HepG2 (cell line): Measurements from ENCODE around the gene PLEKHG5. TPM values are rescaled to one million over a fixed set of nuclear protein-coding genes. Genes with fewer than 3 reads are reported as not detected.

Experiments used
- AGO1 ChIP-seq: fragments of 200-400 bp; formaldehyde crosslinking; IDR thresholded peaks from 2 replicates; pipeline ENCODE4 v1.6.1; 2017; ENCODE audit warnings: mild to moderate bottlenecking, low read depth, low read length, moderate library complexity; ENCODE audit not compliant: poor library complexity, severe bottlenecking
- AHR ChIP-seq: IDR thresholded peaks from 2 replicates; pipeline ENCODE4 v1.6.1; 2018; ENCODE audit warnings: missing genetic modification reagents, missing compliant biosample characterization
- DMAP1 ChIP-seq: IDR thresholded peaks from 2 replicates; pipeline ENCODE4 v1.6.1; 2016
- DNMT3B ChIP-seq: conservative IDR thresholded peaks from 2 replicates; pipeline ENCODE4 v1.6.1; 2016; ENCODE audit warnings: missing biosample characterization, control low read depth
- ERF ChIP-seq: IDR thresholded peaks from 2 replicates; pipeline ENCODE4 v1.6.1; 2018; ENCODE audit warnings: missing biosample characterization, missing genetic modification reagents
- ETS1 ChIP-seq: sonication (generic); formaldehyde crosslinking; IDR thresholded peaks from 2 replicates; pipeline ENCODE4 v1.4.0; 2020; ENCODE audit warnings: missing genetic modification reagents
- HNRNPL ChIP-seq: fragments of 200-400 bp; formaldehyde crosslinking; IDR thresholded peaks from 2 replicates; pipeline ENCODE4 v1.6.1; 2017; ENCODE audit warnings: mild to moderate bottlenecking, low read depth, low read length
- HOXA5 ChIP-seq: sonication (generic); formaldehyde crosslinking; IDR thresholded peaks from 2 replicates; pipeline ENCODE4 v1.4.0; 2020; ENCODE audit warnings: missing genetic modification reagents
- IKZF1 ChIP-seq: fragments of 450-650 bp; IDR thresholded peaks from 2 replicates; pipeline ENCODE4 v1.7.1; 2016
- JUNB ChIP-seq: sonication (generic); formaldehyde crosslinking; IDR thresholded peaks from 2 replicates; pipeline ENCODE4 v1.8.0; 2022; ENCODE audit warnings: missing genetic modification reagents, mild to moderate bottlenecking, borderline replicate concordance
- KLF9 ChIP-seq: IDR thresholded peaks from 2 replicates; pipeline ENCODE4 v1.6.1; 2016; ENCODE audit warnings: low read depth
- MBNL3 ChIP-seq: fragments of 250-450 bp; sonication (Bioruptor Pico); conservative IDR thresholded peaks from 2 replicates; pipeline ENCODE4 v1.8.0; 2022; ENCODE audit warnings: mild to moderate bottlenecking, inconsistent platforms
- MED1 ChIP-seq: sonication (generic); formaldehyde crosslinking; IDR thresholded peaks from 2 replicates; pipeline ENCODE4 v1.4.0; 2020; ENCODE audit warnings: missing genetic modification reagents
- PAF1 ChIP-seq: IDR thresholded peaks from 2 replicates; pipeline ENCODE4 v1.6.1; 2016; ENCODE audit warnings: missing genetic modification reagents, missing compliant biosample characterization
- PITX1 ChIP-seq: sonication (generic); formaldehyde crosslinking; IDR thresholded peaks from 2 replicates; pipeline ENCODE4 v1.5.1; 2020; ENCODE audit warnings: mild to moderate bottlenecking, missing genetic modification reagents
- SIX4 ChIP-seq: sonication (generic); formaldehyde crosslinking; IDR thresholded peaks from 2 replicates; pipeline ENCODE4 v1.4.0; 2020; ENCODE audit warnings: missing genetic modification reagents
- STAG1 ChIP-seq: sonication (generic); formaldehyde crosslinking; IDR thresholded peaks from 2 replicates; pipeline ENCODE4 v1.4.0; 2020; ENCODE audit warnings: missing genetic modification reagents
- TBX2 ChIP-seq: sonication (generic); formaldehyde crosslinking; IDR thresholded peaks from 2 replicates; pipeline ENCODE4 v1.5.0; 2020; ENCODE audit warnings: missing genetic modification reagents, mild to moderate bottlenecking, borderline replicate concordance
- ZBTB7A ChIP-seq: sonication (generic); formaldehyde crosslinking; IDR thresholded peaks from 2 replicates; pipeline ENCODE4 v1.8.0; 2022; ENCODE audit warnings: mild to moderate bottlenecking, missing genetic modification reagents
- ZNF180 ChIP-seq: sonication (generic); formaldehyde crosslinking; IDR thresholded peaks from 2 replicates; pipeline ENCODE4 v1.4.0; 2020; ENCODE audit warnings: low read depth, missing genetic modification reagents, borderline replicate concordance
- ZNF225 ChIP-seq: sonication (generic); formaldehyde crosslinking; IDR thresholded peaks from 2 replicates; pipeline ENCODE4 v1.4.0; 2020; ENCODE audit warnings: mild to moderate bottlenecking, missing genetic modification reagents
- ZNF260 ChIP-seq: sonication (generic); formaldehyde crosslinking; IDR thresholded peaks from 2 replicates; pipeline ENCODE4 v1.4.0; 2020; ENCODE audit warnings: missing genetic modification reagents, low read depth, mild to moderate bottlenecking, borderline replicate concordance
- ZNF430 ChIP-seq: sonication (generic); formaldehyde crosslinking; IDR thresholded peaks from 2 replicates; pipeline ENCODE4 v1.9.0; 2021; ENCODE audit warnings: mild to moderate bottlenecking, missing genetic modification reagents
- ZNF451 ChIP-seq: sonication (generic); formaldehyde crosslinking; IDR thresholded peaks from 2 replicates; pipeline ENCODE4 v1.5.0; 2020; ENCODE audit warnings: mild to moderate bottlenecking, missing genetic modification reagents
- ZNF572 ChIP-seq: sonication (generic); formaldehyde crosslinking; IDR thresholded peaks from 2 replicates; pipeline ENCODE4 v1.5.1; 2020; ENCODE audit warnings: mild to moderate bottlenecking, missing genetic modification reagents
- ZNF713 ChIP-seq: sonication (generic); formaldehyde crosslinking; IDR thresholded peaks from 2 replicates; pipeline ENCODE4 v1.4.0; 2020; ENCODE audit warnings: mild to moderate bottlenecking, missing genetic modification reagents
- ZNF747 ChIP-seq: sonication (generic); formaldehyde crosslinking; IDR thresholded peaks from 2 replicates; pipeline ENCODE4 v1.8.1; 2023; ENCODE audit warnings: missing genetic modification reagents, mild to moderate bottlenecking, borderline replicate concordance
- ZNF776 ChIP-seq: sonication (generic); formaldehyde crosslinking; IDR thresholded peaks from 2 replicates; pipeline ENCODE4 v1.4.0; 2020; ENCODE audit warnings: mild to moderate bottlenecking, missing genetic modification reagents
- ZNF841 ChIP-seq: sonication (generic); formaldehyde crosslinking; IDR thresholded peaks from 2 replicates; pipeline ENCODE4 v1.8.1; 2023; ENCODE audit warnings: missing genetic modification reagents, borderline replicate concordance
- polyA plus RNA-seq, 8 experiments: library from polyadenylated mRNA; depleted of rRNA in 3 of 8; stranded (reverse) in 7 of 8; unstranded in 1 of 8; fragments of >200 nt; fragmentation: Illumina TruSeq in 4 of 8; extraction: Trizol in 4 of 8; gene quantifications; 2 replicates each; pipeline versions ENCODE4 v1.2.1 to v1.2.3, GENCODE V29; 2011 to 2016; ENCODE audit warnings: low read depth in 4 of 8, missing spikeins in 1 of 8, mixed read lengths in 1 of 8; ENCODE audit not compliant: insufficient read depth in 1 of 8
- total RNA-seq, 5 experiments: library from RNA; depleted of rRNA; stranded (reverse); fragments of >200 nt; fragmentation: Illumina TruSeq; extraction: Trizol; gene quantifications; 2 replicates each; pipeline ENCODE4 v1.2.3, GENCODE V29; 2016; ENCODE audit warnings: low read depth in 1 of 5
- TF ChIP-seq, protein P1 (sequence below): sonication (generic); formaldehyde crosslinking; IDR thresholded peaks from 2 replicates; pipeline ENCODE4 v1.4.0; 2020; ENCODE audit warnings: mild to moderate bottlenecking, missing genetic modification reagents
- TF ChIP-seq, protein P2 (sequence below): IDR thresholded peaks from 2 replicates; pipeline ENCODE4 v1.6.1; 2012; ENCODE audit warnings: inconsistent platforms
- TF ChIP-seq, protein P3 (sequence below): sonication (generic); formaldehyde crosslinking; IDR thresholded peaks from 2 replicates; pipeline ENCODE4 v1.5.1; 2020; ENCODE audit warnings: missing genetic modification reagents, mild to moderate bottlenecking, borderline replicate concordance

The PLEKHG5 gene
- total and polyA plus RNA-seq, 2 of the 13 experiments (the other 11 are each of a cell fraction or from before 2014, with no cell fraction given): 1.9 to 3.5 TPM

DNA sequence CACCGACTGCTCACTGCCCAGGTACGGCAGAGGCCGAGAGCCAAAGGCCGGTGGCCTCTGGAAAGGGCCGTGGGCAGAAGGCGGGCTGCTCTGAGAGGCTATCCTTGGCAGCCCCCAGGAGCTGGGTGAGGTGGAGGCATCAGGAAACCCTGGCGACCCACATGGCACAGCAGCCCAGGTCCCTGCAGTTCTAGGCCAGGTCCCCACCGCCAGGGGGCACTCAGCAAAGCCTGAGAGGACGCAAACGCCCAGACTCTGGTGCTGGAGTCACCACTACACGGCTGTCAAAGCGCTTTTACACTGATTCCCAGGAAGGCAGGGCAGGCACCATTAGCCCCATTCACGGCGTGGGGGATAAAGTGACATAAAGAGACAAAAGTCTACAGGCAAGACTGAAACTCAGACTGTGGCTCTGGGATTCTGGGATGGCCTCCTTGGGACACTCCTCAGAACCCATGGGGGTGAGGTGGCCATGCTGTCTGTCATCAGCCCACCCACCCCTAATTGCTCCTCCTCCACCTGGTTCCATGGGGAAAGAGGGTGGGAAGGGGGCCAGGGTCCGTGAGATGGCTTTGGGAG is 4.9 kb downstream of the PLEKHG5 start (continued):
- TF ChIP-seq ZNF572 (CRISPR knock-in tag): no peak
- TF ChIP-seq ZNF776 (CRISPR knock-in tag): no peak
- TF ChIP-seq, protein P1, sequence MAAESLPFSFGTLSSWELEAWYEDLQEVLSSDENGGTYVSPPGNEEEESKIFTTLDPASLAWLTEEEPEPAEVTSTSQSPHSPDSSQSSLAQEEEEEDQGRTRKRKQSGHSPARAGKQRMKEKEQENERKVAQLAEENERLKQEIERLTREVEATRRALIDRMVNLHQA (CRISPR knock-in tag): no peak
- 0 out of 2 replicates have a peak, but pooled peaks have one; percentile 57 for TF ChIP-seq ZBTB7A (CRISPR knock-in tag)
- no peak for TF ChIP-seq DMAP1
- no peak for TF ChIP-seq DNMT3B (CRISPR knock-in tag)
- TF ChIP-seq ETS1: no peak
- no peak for TF ChIP-seq ZNF451 (CRISPR knock-in tag)
- no peak for TF ChIP-seq ZNF747
- TF ChIP-seq, protein P2, sequence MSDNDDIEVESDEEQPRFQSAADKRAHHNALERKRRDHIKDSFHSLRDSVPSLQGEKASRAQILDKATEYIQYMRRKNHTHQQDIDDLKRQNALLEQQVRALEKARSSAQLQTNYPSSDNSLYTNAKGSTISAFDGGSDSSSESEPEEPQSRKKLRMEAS: no peak; the same call in 1 of the 2 replicates
- TF ChIP-seq, protein P3, sequence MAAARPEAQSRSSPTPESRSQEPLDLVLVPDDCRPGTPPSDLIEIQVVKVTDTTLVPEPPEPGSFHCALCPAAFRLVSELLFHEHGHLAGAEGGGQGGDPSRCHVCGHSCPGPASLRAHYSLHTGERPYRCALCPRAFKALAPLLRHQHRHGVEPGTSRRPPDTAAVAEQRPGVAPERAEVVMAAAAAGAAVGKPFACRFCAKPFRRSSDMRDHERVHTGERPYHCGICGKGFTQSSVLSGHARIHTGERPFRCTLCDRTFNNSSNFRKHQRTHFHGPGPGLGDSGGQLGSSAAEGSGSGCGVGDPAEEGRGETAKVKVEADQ (CRISPR knock-in tag): no peak
- peak; percentile 80 for TF ChIP-seq STAG1 (CRISPR knock-in tag)
- TF ChIP-seq JUNB (CRISPR knock-in tag): no peak
- 0 out of 2 replicates have a peak, but pooled peaks have one; percentile 19 for TF ChIP-seq TBX2 (CRISPR knock-in tag)
- TF ChIP-seq AGO1: no peak
- TF ChIP-seq SIX4 (CRISPR knock-in tag): no peak
- no peak for TF ChIP-seq ZNF430
- no peak for TF ChIP-seq ZNF180
- no peak for TF ChIP-seq ZNF841
- TF ChIP-seq ZNF260 (CRISPR knock-in tag): no peak
- peak; percentile 46; the same call in 1 of the 2 replicates for TF ChIP-seq PITX1 (CRISPR knock-in tag)
- no peak for TF ChIP-seq ZNF713
- no peak for TF ChIP-seq MBNL3
- peak; percentile 92 for TF ChIP-seq HNRNPL
- 0 out of 2 replicates have a peak, but pooled peaks have one; percentile 57 for TF ChIP-seq ERF (CRISPR knock-in tag)
- TF ChIP-seq PAF1: no peak
- no peak for TF ChIP-seq HOXA5
- TF ChIP-seq MED1 (CRISPR knock-in tag): no peak
- no peak for TF ChIP-seq AHR
- no peak for TF ChIP-seq KLF9
- TF ChIP-seq ZNF225 (CRISPR knock-in tag): no peak
- TF ChIP-seq IKZF1: no peak
